CD4-positive, alpha-beta T cell treated with Interleukin-15 for 4 hours (primary cell): ENCODE data around the gene CAT.

Source experiments
- DNase-seq: peaks from one replicate; pipeline ENCODE4 v3.0.0-alpha.2; 2020; ENCODE audit warnings: low spot score

Gene CAT

DNA sequence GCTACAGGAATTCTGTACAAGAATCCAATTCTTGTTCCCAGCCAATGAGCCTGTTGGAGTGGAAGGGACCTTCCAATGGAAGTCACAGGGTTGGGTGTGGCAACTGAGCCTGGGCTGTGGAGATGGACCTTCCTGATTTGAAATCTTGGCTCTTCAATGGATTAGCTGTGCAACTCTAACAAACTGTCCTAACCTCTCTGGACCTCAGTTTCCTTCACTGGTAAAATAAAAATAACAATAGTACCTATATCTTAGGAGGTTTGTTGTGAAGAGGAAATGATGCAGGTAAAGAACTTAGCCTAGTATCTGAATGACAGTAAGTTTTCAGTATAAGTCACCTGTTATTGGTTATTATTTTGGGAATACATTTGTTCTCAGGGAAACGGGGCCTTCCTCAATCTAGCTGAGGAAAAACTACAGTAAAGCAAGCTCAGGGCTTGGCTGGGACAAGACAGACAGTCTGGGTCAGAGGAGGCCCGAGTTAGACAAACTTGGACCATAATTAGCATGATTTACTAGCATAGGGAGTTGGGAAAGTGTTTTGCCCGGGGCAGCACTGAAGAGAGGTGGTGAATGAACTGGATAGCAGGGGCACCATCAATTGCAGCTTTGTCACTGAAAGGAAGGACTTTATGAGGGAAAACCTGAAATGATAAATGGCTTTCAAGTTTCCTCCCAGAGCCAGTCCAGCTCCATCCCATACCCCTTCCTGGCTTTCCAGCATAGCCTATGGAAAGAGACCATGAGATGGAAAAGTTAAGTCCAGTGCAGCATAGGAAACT lies 61.2 kb downstream of the CAT start:
- DNase-seq: no peak

DNA sequence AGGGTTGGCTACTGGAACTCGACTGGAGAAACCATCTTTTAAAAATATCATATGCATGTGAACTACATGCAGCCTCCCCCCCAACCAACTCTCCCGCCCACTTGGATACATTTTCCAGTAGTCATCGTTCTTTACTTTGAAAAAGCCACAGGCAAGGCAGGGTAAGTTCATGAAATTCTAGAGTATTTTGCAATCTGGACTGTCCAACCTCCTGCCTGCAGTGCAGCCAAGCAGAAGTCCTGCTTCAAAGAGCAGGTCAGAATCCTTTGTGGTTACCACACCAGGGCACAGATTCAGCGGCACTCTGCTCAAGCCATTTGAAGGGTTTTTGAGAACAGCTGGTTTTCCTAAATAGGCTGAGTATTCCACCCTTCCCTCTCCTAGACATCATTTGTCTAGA lies 62.8 kb downstream of the CAT start:
- DNase-seq: no peak

GRCh38 chr11:34501949-34502348 lies 63.2 kb downstream of the CAT start:
- no peak for DNase-seq

DNA sequence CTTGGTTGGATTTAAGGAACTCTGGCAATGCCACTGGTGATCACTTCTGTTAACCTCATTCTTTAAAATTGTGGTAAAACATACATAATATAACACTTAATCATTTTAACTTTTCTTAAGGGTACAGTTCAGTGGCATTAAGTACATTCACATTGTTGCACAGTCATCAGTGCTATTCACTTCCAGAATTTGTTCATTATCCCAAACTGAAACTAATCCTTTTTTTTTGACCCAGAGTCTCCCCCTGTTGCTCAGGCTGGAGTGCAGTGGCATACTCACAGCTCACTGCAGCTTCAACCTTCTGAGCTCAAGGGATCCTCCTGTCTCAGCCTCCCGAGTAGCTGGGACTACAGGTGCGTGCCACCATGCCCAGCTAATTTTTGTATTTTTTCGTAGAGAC lies 64.2 kb downstream of the CAT start:
- no peak for DNase-seq

- DNase-seq: no peak
These were observed 67.1 kb downstream of the CAT start for GRCh38 chr11:34505874-34506273.

DNA sequence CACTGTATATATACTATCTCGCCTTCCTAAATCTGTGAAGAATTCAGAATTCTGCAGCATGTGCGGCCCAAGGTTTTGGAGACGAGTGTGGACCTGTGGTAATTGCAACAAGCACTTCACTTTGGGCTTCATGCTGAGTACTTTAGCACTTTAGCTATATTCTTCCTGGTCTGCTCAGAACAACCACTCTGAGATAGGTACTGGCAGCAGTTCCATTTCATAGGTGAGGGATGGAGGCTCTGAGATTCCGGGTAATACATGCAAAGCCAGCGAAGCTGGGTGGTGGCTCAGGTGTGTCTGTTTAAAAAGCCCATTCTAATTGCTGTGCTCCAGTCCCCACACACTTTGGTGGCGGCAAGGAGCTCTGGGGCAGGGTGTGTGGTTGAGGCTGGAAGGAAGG lies 68.4 kb downstream of the CAT start:
- no peak for DNase-seq

DNA sequence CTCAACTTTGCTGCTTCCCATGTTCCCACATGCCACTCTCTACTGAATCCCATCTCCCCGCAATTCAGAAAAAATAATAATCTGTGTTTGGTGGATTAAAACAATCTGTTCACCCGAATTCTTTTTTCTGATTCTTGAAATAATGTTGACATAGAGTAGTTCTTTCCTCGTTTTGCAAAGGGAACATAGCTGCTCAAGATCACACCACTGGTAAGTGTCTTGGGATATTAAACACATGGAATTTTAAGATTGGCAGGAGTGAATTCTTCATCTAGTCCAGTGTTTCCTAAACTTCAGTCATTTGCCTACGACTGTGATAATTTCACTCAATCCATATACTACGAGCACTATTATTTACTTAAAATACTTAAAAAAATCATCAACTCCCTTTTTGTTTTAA lies 68.9 kb downstream of the CAT start:
- no peak for DNase-seq

DNA sequence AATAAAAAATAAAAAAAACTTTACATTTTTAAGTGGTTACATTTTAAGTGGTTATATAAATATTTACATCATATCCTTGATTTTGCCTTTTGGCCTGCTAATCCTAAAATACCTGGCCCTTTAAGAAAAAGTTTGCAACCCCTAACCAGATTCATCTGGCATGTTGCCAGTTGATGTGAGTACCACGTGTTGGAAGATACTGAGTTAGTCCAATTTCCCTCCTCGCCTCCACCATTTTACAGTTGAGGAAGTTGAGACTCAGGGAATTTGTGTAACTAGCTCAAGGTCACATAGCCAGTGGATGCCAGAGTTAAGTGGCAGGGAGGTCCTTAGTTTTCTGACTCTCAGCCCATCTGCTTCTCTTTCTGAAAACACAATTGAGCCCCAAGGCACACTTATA lies 69.8 kb downstream of the CAT start:
- no peak for DNase-seq

- DNase-seq: no peak
These were observed 70.7 kb downstream of the CAT start for GRCh38 chr11:34509336-34509876.

DNA sequence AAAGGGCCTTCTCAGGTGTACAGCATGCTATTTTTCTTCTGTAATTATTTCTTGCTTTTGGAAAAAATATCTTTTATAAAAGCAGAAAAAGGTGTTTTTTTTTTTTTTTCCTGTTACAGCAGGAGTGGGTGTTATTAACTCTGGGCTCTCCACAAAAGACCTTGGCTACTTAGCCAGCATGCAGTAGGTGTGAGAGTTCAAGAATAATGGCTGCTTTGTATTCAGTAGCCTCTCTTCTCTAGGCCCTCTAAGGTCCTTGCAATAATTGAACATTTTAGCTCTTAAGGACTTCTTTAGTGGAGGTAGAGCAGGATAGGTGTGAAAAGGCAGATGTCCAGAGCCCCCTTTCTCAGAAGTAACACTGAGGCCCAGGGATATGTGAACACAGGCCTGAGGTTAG lies 71.5 kb downstream of the CAT start:
- no peak for DNase-seq

DNA sequence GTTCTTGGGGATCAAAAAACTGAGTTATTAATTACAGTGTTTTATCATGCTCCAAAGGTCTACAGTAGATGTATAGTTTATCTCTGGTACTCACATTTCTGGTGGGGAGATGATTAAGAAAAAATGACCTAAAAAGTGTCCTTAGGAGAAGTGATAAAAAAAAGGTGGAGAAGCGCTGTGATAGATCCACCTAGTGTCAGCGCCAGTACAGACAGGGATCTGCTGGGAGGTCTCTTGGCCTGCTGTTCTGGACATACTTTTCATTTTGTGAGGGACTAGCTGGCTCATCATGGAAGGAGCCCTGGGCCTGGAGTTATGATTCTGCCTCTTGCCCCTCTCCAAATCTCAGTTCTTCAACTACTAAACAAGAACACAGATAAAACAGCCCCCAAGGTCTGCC lies 71.9 kb downstream of the CAT start:
- DNase-seq: no peak

GRCh38 chr11:34512840-34513681 lies 74.3 kb downstream of the CAT start:
- peak; percentile 33 for DNase-seq

GRCh38 chr11:34513682-34514449 lies 75.1 kb downstream of the CAT start, which contains the start of gene ELF5:
ELF5 (minus strand) TSS chr11:34513794; CDS start chr11:34505749, 8,045 bp downstream.
- DNase-seq: no peak

DNA sequence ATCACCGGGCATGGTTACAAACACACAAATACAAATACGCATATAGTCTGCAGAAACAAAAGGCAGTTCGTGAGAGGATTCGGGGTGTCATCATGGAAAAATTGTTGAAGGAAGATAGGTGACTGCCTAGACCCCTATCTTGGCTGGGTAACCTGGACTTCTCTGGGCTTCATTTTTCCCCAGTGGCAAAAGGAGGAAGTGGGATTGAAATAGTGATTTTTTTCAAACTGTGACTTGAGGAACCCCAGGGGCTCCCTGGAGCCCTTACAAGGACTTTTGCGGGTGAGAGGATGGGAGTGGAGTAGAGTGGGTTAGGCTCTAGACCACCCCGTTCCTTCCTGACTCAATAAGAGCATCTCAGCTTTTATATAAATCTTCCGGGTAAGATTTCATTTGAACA lies 75.9 kb downstream of the CAT start:
- DNase-seq: no peak

GRCh38 chr11:34516247-34517040 lies 77.7 kb downstream of the CAT start:
- no peak for DNase-seq

DNA sequence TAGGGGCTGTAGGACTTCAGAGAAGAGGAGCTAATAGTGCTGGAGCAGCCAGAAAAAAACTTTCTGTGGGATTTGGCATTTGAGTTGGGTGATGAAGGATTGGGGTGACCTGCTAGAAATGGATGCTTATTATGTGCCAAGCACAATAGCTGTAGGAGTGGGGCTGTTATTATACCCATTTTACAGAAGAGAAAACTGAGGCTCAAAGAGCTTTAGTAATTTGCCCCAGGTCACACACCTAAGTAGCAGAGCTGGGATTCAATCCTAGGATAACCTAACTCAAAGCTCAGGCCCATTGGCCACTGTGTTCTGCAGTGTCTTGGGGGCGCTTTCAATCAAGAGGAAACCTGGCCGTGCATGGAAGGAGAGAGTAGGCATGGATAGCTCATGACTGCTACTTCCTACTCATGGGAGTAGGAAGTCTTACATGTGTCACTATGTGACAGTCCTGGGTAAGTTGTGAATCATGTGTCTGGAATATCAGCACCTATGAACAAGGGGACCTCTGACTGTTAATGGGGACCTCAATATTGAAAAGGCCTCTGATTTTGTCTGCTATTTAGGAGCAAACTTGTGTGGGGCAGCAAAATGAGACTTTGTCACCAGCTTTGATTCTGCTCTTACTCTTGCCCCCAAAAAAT lies 81.0 kb downstream of the CAT start:
- no peak for DNase-seq

- no peak for DNase-seq
These were observed 82.5 kb downstream of the CAT start for GRCh38 chr11:34521265-34521664.
